ENCODE measurements around the gene XRCC5.

GRCh38 chr2:216082117-216082711 is 26.9 kb upstream of the XRCC5 start:
- no peak for TF ChIP-seq CTCF (IDR thresholded peaks at IDR 0.05)
- TF ChIP-seq POLR2A (IDR thresholded peaks at IDR 0.05): no peak
